Mammary epithelial cell (primary cell): ENCODE results near the gene RAB34.

Source experiments
- EZH2 ChIP-seq: IDR thresholded peaks from 2 replicates; pipeline ENCODE4 v1.6.1; 2012; ENCODE audit warnings: low read length, inconsistent platforms, borderline replicate concordance
- TF ChIP-seq, protein P1 (sequence below), 2 donors: IDR thresholded peaks in 1 of 2; conservative IDR thresholded peaks in 1 of 2; 2 replicates each; pipeline ENCODE4 v1.5.1; 2011 to 2012; ENCODE audit warnings: inconsistent platforms in 2 of 2, low read length in 2 of 2, mild to moderate bottlenecking in 2 of 2, control low read depth in 1 of 2, low read depth in 1 of 2; ENCODE audit not compliant: insufficient read depth in 1 of 2; ENCODE audit errors: extremely low read depth in 1 of 2

- TF ChIP-seq, protein P1, sequence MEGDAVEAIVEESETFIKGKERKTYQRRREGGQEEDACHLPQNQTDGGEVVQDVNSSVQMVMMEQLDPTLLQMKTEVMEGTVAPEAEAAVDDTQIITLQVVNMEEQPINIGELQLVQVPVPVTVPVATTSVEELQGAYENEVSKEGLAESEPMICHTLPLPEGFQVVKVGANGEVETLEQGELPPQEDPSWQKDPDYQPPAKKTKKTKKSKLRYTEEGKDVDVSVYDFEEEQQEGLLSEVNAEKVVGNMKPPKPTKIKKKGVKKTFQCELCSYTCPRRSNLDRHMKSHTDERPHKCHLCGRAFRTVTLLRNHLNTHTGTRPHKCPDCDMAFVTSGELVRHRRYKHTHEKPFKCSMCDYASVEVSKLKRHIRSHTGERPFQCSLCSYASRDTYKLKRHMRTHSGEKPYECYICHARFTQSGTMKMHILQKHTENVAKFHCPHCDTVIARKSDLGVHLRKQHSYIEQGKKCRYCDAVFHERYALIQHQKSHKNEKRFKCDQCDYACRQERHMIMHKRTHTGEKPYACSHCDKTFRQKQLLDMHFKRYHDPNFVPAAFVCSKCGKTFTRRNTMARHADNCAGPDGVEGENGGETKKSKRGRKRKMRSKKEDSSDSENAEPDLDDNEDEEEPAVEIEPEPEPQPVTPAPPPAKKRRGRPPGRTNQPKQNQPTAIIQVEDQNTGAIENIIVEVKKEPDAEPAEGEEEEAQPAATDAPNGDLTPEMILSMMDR (conservative IDR thresholded peaks at IDR 0.05 in 1 of 2, IDR thresholded peaks at IDR 0.05 in 1 of 2; ENCODE audit: extremely low read depth in 1 of 2, insufficient read depth in 1 of 2, low read depth in 1 of 2, low read length in 2 of 2): no peak
- TF ChIP-seq EZH2: no peak
These were observed 35.0 kb downstream of the RAB34 start for GRCh38 chr17:28682655-28683054.
